GM18502 (cell line): ENCODE results near the gene LCT.
A peak's percentile ranks its signal among the peaks of the same experiment; 100 is the strongest.
"Not testable (repeated sequence)": the region's sequence is repeated elsewhere in the genome, so short reads cannot be mapped to it uniquely, and the experiment has no call there.

Source experiments
- ATAC-seq: cut with Tn5 transposase; IDR thresholded peaks from one replicate; pipeline ENCODE4 v1.9.1; 2021; ENCODE audit warnings: mild to moderate bottlenecking; ENCODE audit not compliant: unreplicated experiment, poor library complexity

The LCT gene

DNA sequence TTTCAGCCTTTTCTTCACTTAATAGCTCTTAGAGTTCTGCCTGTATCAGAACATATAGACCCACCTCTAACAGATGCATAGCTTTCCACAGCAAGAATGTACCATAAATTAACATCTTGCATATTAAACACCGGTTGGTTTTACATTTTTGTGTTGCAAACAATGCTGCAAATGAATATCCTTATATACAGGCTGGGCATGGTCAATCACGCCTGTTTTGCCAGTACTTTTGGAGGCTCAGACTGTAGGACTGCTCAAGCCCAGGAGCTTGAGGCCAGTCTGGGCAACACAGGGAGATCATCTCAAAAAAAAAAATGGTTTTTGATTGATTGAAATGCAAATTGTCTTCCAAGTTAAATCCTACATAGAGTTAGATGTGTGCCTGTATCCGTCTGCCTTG lies 1.5 kb upstream of the LCT start:
- no peak for ATAC-seq

DNA sequence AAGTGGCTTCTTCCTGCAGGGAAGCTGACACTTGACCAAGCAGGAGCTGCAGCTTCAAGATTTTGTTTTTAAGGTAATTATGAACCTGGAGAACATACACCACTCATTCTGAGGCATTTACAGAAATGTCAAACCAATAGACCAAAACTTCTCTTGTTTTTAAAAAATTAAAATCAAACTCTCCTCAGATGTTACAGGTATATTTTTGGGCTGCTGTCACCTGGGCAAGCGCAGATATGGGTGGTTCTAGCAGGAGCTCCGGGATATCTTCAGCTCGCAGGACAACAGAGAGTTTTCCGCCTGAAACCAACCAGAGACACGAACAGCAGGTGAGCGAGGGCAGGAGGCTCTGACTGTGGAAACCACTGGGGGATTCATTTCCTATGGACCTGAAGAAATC lies 4.1 kb downstream of the LCT start:
- no peak for ATAC-seq

DNA sequence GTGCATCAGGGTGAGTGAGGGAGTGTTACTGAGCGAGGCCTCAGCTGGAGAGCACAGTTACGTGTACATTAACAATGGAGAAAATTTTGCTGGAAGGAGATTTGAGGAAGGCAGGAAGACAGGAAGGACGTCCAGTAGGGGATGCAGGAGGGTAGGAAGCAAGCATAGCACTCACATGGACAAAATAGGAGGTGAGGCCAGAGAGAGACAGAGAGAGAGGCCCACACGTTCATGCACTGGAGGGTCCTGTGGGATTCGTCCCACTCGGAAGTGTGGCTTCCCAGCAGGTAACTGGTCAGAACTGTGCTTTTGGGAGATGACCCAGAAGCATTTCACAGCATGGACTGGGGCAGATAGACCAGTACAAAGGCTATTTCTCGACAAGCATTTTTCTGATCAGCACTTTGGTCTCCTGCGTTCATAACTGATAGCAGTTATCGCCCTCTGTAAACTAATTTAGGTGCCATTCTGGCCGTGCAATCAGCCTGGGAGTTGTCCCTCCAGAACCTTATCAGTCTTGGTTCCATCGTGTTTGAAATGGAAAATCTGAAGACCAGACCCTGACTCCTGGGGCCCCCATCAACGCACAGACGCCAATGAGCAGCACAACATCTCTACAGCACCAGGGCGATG lies 5.7 kb downstream of the LCT start:
- ATAC-seq = no peak

DNA sequence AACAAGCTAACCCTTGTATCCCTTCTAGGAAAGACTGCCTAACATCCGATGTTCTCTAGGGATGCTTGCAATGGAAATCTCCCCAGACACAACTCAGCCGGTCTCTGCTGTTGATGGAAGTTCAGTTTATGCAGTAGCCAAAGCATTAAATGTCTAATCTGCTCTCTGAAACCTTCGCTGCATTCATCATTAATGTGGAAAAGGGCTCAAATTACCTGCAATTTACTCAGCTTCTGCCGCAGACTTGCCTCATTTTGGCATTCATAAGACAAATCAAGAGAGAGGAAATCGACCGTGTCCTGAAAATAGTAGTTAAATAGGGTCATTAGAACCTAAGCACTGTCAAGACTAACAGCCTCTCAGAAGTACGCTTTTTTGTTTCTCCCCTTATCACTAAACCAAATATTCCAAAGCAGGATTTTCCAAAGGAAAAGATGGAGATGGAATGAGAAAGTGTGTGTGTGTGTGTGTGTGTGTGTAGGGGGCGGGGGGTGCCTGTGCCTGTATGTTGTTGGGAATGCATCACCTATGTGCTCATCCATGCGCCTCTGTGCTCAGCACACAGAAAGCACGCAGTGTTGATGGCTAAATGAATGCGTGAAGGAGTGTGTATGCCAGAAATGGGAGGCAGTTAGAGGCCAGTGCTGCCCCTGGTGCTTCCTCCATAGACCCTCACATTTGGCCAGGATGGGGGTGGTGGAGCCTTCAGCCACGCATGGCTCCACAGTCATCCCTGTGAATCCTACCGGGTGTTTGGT lies 7.4 kb downstream of the LCT start:
- ATAC-seq = no peak

- ATAC-seq = no peak
Measured at GRCh38 chr2:135826544-135826943, 10.4 kb downstream of the LCT start.

- ATAC-seq = no peak
Measured at GRCh38 chr2:135825550-135826176, 11.3 kb downstream of the LCT start.

DNA sequence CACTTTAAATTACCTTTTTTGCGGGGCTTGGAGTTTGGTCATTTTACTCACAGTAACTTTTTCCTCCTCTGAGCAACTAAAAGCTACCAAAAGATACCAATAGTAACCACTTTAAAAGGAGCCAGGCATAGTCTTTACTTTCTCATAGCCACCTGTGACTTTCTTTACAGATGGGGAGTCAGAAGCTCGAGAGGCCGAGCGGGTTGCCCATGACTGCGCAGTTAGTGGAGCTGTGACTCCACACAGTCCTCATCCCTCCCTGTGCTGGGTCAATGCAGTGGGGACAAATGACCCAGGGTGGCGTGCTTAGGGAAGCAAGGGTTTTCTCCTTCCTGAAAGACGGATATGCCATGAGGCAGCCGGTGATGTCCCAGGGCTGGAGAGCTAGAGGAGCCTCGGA lies 11.9 kb downstream of the LCT start:
- ATAC-seq = no peak

- no peak for ATAC-seq
Measured at GRCh38 chr2:135822855-135823254, 14.1 kb downstream of the LCT start.

GRCh38 chr2:135821190-135821589 lies 15.8 kb downstream of the LCT start:
- ATAC-seq = no peak

DNA sequence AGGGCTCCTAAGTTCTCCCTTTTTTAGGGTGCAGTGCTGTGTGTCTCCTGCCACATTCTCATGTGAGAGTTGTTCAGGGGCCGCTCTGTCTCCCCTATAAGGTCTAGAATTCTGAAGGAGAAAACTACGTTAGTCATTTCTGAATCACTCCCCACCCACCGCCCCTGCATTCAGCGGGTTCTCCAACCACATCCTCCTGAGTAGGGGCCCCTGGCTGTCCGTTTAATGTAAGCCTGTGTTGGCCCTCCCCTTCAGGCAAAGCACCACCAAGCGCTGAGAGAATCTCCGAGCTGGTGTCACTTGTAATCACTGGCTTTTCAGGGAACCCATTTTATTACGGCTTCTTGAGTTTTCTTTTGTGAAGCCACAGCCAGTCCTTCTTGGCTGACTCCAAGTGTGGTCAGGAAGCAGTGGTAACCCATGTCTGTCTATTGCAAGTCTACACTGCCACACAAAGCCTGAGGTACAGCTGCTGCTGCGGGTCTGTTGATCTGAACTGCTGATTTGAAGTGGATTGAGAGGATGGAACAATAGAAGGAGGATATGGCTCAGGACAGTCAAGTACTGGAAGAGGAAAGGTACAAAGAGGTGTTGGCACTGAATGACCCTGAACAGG lies 16.9 kb downstream of the LCT start:
- ATAC-seq = peak; percentile 94

GRCh38 chr2:135818937-135819610 lies 17.9 kb downstream of the LCT start:
- ATAC-seq = no peak

DNA sequence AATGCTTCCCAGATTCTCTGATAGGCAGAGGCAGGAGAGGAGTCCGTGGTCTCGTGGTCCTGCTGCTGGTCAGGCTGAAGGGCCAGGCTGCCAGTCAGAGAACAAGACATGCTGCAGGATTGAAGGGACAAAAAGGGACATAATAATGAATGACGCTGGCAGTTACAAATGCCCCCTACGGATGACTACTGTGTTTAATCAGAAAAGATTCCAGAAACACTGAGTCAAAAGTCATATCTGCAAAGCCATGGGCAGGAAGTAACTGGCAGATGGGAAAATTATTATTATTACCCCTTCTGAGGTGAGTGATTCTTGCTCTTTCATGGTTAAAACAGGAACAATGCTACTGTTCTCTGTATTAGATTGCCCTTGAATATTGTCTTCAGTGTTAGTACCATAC lies 19.0 kb downstream of the LCT start:
- no peak for ATAC-seq

- no peak for ATAC-seq
Measured at GRCh38 chr2:135817466-135817865, 19.5 kb downstream of the LCT start.

- ATAC-seq = no peak
Measured at GRCh38 chr2:135815269-135815668, 21.7 kb downstream of the LCT start.

GRCh38 chr2:135812907-135813511 lies 24.0 kb downstream of the LCT start:
- ATAC-seq = no peak

DNA sequence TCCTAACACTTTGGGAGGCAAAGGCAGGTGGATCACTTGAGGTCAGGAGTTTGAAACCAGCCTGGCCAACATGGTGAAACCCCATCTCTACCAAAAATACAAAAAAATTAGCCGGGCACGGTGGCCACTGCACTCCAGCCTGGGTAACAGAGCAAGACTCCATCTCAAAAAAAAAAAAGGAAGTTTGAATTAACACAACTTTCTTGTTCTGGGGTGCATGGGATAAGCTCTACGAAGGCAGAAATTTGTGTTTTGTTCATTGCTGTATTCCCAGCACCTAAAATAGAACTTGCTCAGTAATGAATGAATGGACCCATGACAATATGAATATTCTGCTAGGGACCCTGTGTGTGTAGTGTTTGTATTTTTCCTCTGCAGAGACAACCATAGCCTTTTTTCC lies 29.1 kb downstream of the LCT start:
- ATAC-seq = not testable (repeated sequence)

DNA sequence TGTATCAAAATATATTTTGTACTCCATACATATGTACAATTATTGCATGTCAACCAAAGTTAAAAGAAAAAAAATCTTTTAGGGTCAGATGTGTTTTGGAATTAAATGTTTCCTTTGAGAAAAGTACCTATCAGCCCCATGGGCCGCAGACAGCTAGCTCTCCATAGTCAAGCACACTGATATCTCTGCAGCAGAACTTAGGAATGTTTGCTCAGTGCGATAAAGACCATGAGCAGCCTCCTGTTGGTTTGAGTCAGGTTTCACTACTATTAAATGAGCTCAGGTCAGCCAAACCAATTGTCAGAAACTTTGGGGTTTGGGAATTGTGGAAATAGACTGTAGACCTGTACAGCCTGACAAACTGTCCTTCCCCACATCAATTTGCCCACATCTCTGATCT lies 33.7 kb downstream of the LCT start:
- ATAC-seq = no peak

DNA sequence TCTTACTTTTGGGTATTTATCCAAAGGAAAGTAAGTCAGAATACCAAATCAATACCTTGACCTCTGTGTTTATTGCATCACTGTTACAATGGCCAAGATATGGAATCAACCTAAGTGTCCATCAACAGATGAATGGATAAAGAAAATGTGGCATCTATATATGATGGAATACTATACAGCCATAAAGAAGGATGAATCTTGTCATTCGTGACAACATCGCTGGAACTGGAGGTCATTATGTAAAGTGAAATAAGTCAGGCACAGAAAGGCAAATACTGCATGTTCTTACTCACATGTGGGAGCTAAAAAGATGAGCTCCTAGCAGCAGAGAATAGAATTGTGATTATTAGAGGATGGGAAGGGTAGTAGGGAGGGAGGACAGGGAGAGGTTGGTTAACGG lies 34.6 kb downstream of the LCT start:
- ATAC-seq = no peak

DNA sequence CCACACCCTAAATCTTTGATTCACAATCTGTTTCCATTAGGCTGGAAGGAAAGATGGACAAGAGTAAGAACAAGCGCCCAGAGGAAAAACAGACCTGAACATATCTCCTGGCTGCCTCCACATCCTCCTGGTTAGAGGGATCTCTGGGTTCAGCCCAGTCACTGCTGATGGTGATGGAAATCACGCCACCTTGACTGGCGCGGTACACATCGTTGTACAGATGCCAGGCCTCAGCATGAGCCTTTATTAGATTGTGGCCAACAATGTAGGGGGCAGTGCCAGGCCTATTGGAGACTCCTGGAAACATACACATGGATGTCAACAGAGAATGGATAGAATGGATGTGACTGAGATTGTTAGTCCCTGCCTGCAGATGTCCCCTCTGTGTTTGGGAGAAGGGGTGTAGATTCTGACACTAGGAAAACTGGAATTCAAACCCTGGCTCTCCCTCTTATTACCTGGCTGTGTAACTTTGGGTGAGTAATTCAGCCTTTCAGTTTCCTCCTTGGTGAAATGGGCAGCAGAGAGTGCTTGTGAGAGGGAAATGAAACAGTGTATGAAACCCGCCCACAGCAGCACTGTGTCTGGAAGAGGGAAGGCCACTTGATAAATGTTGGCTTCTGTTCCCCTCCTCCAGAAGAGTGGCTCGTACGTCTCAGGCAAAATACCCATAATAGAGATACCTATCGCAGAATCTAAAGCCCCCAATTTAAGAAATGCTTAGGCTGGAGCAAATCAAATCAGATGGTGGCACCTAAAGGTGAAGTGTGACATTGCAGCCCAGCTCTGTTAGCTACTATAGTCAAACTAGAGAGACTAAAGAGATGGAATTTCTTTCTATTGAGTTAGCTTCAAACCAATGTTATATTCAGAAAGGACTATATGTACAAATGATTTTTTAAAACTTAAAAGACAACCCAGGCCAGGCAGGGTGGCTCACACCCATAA lies 36.2 kb downstream of the LCT start:
- no peak for ATAC-seq
